Breast epithelium (tissue), 4 donors: ENCODE results near the gene NPHP3. TPM values are rescaled to one million over a fixed set of nuclear protein-coding genes. Genes with fewer than 3 reads are reported as not detected.
"Not testable (repeated sequence)": the region's sequence is repeated elsewhere in the genome, so short reads cannot be mapped to it uniquely, and the experiment has no call there.

Experiments used
- DNase-seq, 2 donors: peaks; one replicate each; pipeline ENCODE4 v3.0.0-alpha.2; 2019; ENCODE audit warnings: low spot score in 2 of 2
- H3K27ac ChIP-seq, 2 donors: fragments of 200-600 bp; sonication (generic) in 1 of 2; one replicate each; pipeline ENCODE4 v1.5.1; 2016 to 2019; ENCODE audit warnings: mild to moderate bottlenecking in 1 of 2
- H3K27me3 ChIP-seq, 2 donors: fragments of 200-600 bp; sonication (generic) in 1 of 2; one replicate each; pipeline versions ENCODE4 v1.5.1 to v1.6.0; 2017 to 2019; ENCODE audit warnings: control low read depth in 1 of 2, mild to moderate bottlenecking in 1 of 2
- H3K36me3 ChIP-seq: fragments of 200-600 bp; one replicate; pipeline ENCODE4 v1.5.1; 2019
- H3K4me1 ChIP-seq, 2 donors: fragments of 200-600 bp; sonication (generic); one replicate each; pipeline ENCODE4 v1.5.1; 2016 to 2019; ENCODE audit warnings: control low read depth in 1 of 2
- H3K4me3 ChIP-seq, 3 donors: fragments of 200-600 bp; sonication (generic); 1 replicate in 2 of 3; 2 replicates in 1 of 3; pipeline ENCODE4 v1.5.1; 2016 to 2019; ENCODE audit warnings: mild to moderate bottlenecking in 3 of 3, moderate library complexity in 2 of 3
- H3K9me3 ChIP-seq, 2 donors: fragments of 200-600 bp; sonication (generic) in 1 of 2; one replicate each; pipeline ENCODE4 v1.5.1; 2016 to 2019; ENCODE audit warnings: control low read depth in 1 of 2
- CTCF ChIP-seq, 3 donors: fragments of 450-650 bp; IDR thresholded peaks; one replicate each; pipeline ENCODE4 v1.5.1; 2016 to 2017; ENCODE audit warnings: antibody characterized with exemption in 3 of 3, mild to moderate bottlenecking in 3 of 3, moderate library complexity in 3 of 3
- POLR2A ChIP-seq: fragments of 450-650 bp; IDR thresholded peaks from one replicate; pipeline ENCODE4 v1.6.1; 2016; ENCODE audit warnings: antibody characterized with exemption, mild to moderate bottlenecking, moderate library complexity
- POLR2AphosphoS5 ChIP-seq, 3 donors: sonication (generic); formaldehyde crosslinking; IDR thresholded peaks; one replicate each; pipeline ENCODE4 v1.6.1; 2017; ENCODE audit warnings: antibody characterized with exemption in 3 of 3
- intact Hi-C: fragments of 100-400 bp; cut with DNase I; formaldehyde crosslinking; loops from one replicate; pipeline ENCODE4 v1.15.1; 2023; ENCODE audit warnings: low total_unique reads
- total RNA-seq, 3 donors: library from RNA; depleted of rRNA; stranded (reverse); fragments of >200 nt; gene quantifications; one replicate each; pipeline ENCODE4 v1.1.0, GENCODE V29; 2016

NPHP3 gene
- total RNA-seq, 3 donors from 2014 or later = 53.0 to 98.2 (median 54.7) TPM

- intact Hi-C loops = no loop called here
- H3K27me3 ChIP-seq = no peaks in the 10 kb centered on the region
- no peak for DNase-seq
- H3K27ac ChIP-seq = no peak overlapping the region
- H3K9me3 ChIP-seq = no peaks in the 10 kb centered on the region
- TF ChIP-seq POLR2A = no peak
- TF ChIP-seq CTCF (IDR thresholded peaks at IDR 0.05) = peak in 2 of 3 donors; percentile 64 to 71
- no peak for TF ChIP-seq POLR2AphosphoS5 (IDR thresholded peaks at IDR 0.05)
- no peaks in the 10 kb centered on the region for H3K4me1 ChIP-seq
- H3K4me3 ChIP-seq = no peak overlapping the region
- H3K36me3 ChIP-seq = no peaks in the 10 kb centered on the region
These were observed 80.2 kb downstream of the NPHP3 start for GRCh38 chr3:132641837-132642538.

GRCh38 chr3:132641427-132641826 is 80.8 kb downstream of the NPHP3 start:
- H3K9me3 ChIP-seq, H3K4me1 ChIP-seq, H3K27ac ChIP-seq, intact Hi-C loops, H3K4me3 ChIP-seq, DNase-seq, H3K36me3 ChIP-seq, H3K27me3 ChIP-seq: not testable (repeated sequence)

DNA sequence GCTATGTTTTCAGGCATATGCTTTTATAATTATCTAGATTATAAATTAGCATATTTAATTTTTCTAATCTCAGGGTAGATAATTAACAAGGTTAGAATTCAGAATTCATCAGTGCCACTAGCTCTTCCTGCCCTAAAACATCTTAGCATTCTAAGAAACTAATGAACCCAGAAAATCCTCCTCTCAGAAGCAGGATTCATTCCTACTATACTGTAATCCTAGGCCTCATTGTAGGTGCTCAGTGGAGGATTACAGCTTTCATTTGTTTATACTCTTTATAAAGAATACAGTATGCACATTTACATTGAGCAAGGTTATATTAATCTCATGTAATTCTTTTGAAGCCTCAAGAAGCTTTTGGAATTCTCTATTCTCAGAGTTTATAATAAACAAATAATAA is 83.5 kb downstream of the NPHP3 start:
- no peak for DNase-seq
- intact Hi-C loops = no loop called here
- H3K9me3 ChIP-seq = no peaks in the 10 kb centered on the region
- H3K27me3 ChIP-seq = no peaks in the 10 kb centered on the region
- no peak overlapping the region for H3K4me3 ChIP-seq
- TF ChIP-seq POLR2A = no peak
- H3K27ac ChIP-seq = no peak overlapping the region
- H3K36me3 ChIP-seq = no peaks in the 10 kb centered on the region
- no peaks in the 10 kb centered on the region for H3K4me1 ChIP-seq

- TF ChIP-seq POLR2AphosphoS5 (IDR thresholded peaks at IDR 0.05) (no peak), CTCF (IDR thresholded peaks at IDR 0.05) (no peak), POLR2A (no peak)
- Histone ChIP-seq H3K4me1 (no peaks in the 10 kb centered on the region), H3K27ac (no peak overlapping the region), H3K27me3 (no peaks in the 10 kb centered on the region), H3K36me3 (no peaks in the 10 kb centered on the region), H3K4me3 (no peak overlapping the region), H3K9me3 (no peaks in the 10 kb centered on the region)
- intact Hi-C loops = no loop called here
- DNase-seq = no peak
These were observed 84.6 kb downstream of the NPHP3 start for GRCh38 chr3:132637590-132637989.

DNA sequence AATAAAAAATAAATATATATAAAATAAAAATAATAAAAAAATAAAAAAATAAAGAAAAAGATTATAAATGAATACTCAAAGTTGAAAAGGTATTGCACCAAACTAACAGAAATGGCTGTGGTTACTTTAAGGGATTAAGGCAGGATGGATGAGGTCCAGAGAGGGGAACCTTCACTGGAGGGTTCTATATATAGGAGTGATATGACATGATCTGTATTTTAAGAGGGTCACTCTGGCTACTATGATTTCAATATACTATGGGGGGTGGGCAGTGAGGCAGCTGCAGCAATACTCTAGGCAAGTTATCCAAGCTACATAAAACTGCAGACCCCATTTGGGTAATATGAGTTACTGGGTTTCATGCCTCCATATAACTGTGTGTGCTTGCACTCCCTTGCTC is 87.2 kb downstream of the NPHP3 start:
- H3K36me3 ChIP-seq = no peaks in the 10 kb centered on the region

More for the DNA sequence above, 87.2 kb downstream of the NPHP3 start:
- Histone ChIP-seq H3K27ac (no peak overlapping the region), H3K4me3 (no peak overlapping the region), H3K27me3 (no peaks in the 10 kb centered on the region), H3K9me3 (no peaks in the 10 kb centered on the region), H3K4me1 (no peaks in the 10 kb centered on the region)
- TF ChIP-seq POLR2A = no peak
- TF ChIP-seq CTCF (IDR thresholded peaks at IDR 0.05) = no peak
- no peak for TF ChIP-seq POLR2AphosphoS5 (IDR thresholded peaks at IDR 0.05)
- intact Hi-C loops = no loop called here
- DNase-seq = no peak

Other genes starting within 250 kb of the NPHP3 start
- 1 to 10 TPM; 1.1 to 2.5 (median 1.6) TPM for gene ACKR4, start 125.1 kb downstream of the NPHP3 start, total RNA-seq
- gene ACAD11, start 62.6 kb downstream of the NPHP3 start, total RNA-seq = 10 to 100 TPM; 30.4 to 52.0 (median 40.3) TPM
- 10 to 100 TPM; 34.4 to 40.2 (median 37.7) TPM for gene UBA5, start 62.1 kb downstream of the NPHP3 start, total RNA-seq